DMS153 (cell line): Measurements from ENCODE around the gene KLHL3.
"Not testable (repeated sequence)": the region's sequence is repeated elsewhere in the genome, so short reads cannot be mapped to it uniquely, and the experiment has no call there.

ENCODE experiments used
- DNase-seq: peaks from one replicate; lab custom pipeline; 2025; lab: John Stamatoyannopoulos, UW

Gene KLHL3, protein sequence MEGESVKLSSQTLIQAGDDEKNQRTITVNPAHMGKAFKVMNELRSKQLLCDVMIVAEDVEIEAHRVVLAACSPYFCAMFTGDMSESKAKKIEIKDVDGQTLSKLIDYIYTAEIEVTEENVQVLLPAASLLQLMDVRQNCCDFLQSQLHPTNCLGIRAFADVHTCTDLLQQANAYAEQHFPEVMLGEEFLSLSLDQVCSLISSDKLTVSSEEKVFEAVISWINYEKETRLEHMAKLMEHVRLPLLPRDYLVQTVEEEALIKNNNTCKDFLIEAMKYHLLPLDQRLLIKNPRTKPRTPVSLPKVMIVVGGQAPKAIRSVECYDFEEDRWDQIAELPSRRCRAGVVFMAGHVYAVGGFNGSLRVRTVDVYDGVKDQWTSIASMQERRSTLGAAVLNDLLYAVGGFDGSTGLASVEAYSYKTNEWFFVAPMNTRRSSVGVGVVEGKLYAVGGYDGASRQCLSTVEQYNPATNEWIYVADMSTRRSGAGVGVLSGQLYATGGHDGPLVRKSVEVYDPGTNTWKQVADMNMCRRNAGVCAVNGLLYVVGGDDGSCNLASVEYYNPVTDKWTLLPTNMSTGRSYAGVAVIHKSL

DNA sequence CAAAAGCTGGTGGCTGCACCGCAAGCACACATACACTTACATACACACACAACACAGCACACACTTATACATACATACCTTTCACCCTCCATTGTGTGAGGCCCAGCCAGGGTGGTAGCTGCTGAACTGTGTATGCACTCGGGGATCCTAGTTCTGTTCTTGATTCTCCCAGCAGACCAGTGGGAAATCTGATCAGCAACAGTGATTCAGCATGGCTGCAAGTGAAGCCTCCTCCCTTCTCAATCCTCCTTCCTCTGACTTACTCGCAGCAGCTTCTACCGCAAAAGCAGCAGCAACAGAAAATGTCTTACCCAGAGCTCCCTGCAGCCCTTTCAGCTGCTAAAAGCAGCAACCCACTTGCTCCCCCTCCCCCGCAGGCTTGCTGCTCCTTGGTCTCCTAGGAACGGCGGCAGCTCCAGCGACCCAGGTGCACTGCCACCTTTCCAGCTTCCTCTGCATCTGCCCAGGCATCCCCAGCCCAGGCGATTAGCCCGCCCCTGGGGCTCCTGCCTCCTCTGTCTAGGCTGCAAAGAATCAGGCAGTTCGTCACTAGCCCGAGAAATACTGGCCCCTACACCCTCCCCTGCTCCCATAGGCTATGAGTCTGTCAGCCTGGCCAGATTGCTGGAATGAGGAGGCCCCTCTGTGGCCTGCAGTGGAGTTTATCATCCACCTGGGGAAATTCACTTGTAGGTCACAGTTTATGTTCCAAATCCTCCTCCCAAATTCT, at the start of gene KLHL3:
TSS of gene KLHL3 (minus strand) at position 535 of the 730 bp plus-strand sequence. CDS start at position 92, 443 bp downstream.
- DNase-seq = peak; percentile 26

DNA sequence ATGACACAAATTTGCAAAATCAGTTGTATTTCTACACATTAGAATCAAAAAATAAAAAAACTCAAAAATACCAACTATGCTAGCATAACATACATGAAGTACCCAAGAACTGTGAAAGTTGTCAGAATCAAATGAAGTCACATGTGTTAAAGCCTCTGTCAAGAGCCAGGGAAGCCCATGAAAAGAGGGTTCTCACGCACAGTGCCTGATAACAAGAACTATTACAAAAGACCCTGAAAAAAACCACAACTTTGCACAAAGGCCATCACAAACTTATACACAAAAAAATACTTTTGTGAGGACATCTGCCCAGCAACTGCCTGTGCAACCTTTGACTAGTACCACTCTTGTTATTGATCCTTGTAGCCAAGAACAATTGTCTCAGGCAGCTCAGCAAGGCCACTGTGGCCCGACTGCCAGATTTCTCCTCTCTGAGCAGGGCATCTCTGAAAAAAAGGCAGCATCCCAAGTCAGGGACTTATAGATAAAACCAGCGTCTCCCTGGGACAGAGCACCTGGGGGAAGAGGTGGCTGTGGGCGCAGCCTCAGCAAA, 47.2 kb upstream of the KLHL3 start:
- no peak for DNase-seq

DNA sequence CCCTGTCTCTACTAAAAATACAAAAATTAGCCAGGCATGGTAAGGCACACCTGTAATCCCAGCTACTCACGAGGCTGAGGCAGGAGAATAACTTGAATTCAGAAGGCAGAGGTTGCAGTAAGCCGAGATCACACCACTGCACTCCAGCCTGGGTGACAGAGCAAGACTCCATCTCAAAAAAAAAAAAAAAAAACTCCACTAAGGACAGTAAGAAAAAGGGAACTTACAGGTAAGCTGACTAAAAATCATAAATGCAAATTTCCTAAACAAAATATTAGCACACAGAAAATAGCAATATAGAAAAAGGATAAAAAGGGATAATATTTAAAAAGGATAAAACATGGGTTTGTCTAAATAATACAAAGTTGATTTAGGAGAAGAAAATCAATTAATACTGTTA, 46.2 kb upstream of the KLHL3 start:
- no peak for DNase-seq

DNA sequence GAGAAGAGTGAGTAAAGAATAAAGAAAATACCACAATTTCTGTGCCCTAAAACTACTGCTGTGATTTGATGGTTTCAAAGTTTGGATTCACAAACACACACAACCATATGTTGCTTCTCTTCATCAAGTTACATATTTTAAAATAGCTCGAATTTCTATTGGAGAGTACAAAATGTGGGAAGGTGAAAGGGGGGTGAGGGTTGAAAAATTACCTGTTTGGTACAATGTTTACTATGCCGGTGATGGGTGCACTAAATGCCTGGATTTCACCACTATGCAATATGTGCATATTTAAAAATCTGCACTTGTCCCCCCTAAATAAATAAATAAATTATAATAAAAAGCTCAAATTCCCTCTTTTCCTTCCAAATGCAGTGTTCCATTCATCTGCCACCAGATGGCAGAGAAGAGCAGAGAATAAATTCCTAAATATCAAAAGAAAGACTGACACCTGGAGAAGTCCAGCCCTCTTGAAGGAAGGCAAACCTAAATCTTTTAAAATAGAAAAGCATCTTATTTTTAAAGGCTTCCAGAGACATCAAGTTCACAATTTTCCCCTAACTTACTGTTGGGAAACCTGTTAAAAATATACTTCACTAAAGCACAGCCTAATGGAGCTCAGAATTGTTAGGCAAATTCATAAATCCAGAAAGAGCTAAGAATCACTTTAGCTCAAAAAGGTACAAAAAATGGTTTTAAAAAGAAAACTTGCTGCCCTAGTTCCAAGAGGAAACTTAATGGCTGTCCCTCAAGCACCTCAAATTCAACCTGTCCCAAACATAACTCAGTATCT, 43.1 kb upstream of the KLHL3 start:
- no peak for DNase-seq

DNA sequence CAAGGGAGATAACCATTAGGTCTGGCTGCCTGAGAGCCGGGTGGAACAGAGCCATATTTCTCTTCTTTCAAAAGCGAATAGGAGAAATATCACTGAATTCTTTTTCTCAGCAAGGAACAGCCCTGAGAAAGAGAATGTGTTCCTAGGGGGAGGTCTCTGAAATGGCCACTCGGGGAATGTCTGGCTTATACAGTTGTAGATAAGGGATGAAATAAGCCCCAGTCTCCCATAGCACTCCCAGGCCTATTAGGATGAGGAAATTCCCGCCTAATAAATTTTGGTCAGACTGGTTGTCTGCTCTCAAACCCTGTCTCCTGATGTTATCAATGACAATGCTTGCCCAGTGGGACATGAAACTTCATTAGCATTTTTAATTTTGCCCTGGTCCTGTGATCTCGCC, 32.0 kb upstream of the KLHL3 start:
- not testable (repeated sequence) for DNase-seq

DNA sequence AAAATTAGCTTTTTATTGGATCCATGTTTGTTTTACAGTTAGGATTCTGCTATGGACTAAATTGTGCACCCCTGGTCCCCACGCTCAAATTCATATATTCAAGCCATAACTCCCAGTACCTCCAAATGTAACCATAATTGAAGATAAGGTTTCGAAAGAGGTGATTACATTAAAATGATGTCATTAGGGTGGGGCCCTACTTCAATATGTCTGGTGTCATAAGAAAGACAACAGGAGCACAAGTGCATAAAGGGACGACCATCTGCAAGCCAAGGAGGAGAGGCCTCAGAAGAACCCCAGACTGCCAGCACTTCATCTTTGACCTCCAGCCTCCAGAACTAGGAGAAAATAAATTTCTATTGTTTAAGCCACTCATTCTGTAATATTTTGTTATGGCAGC, 25.7 kb upstream of the KLHL3 start:
- no peak for DNase-seq

DNA sequence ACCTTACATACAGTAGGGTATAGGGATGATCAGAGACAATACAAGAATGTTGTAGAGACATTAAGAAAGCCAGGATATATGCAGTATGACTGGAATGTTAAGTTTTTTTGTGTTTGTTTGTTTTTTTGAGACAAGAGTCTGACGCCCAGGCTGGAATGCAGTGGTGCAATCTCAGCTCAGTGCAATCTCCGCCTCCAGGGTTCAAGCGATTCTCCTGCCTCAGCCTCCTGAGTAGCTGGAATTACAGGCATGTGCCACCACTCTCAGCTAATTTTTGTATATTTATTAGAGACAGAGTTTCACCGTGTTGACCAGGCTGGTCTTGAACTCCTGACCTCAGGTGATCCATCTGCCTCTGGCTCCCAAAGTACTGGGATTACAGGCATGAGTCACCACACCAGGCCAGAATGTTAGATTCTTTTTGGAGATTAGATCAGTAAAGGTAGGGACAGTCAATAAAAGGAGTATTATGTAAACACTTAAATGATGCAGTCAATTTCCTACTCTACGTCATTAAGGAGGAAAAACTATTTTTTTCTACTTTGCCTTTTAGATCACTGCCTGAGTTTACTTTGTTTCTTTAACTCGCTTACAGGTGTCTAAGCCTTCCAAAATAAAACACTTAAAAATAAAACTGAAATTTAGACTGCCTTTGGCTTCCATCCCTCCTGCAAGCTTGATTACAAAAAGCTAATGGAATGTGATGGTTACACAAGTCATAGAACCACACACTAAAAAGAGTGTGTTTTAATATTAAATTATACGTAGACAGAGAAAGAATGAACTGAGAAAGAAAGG, 25.0 kb upstream of the KLHL3 start:
- DNase-seq = no peak

DNA sequence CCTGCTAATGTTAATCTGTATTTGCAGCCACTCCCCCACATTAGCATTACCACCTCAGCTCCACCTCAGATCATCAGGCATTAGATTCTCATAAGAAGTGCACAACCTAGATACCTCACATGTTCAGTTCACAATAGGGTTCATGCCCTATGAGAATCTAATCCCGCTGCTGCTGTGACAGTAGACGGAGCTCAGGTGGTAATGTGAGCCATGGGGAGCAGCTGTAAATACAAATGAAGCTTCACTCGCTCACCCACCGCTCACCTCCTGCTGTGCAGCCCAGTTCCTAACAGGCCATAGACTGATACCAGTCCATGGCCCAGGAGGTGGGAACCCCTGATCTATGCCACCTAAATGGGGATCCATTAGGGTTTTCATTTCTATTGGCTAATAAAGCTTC, 24.4 kb upstream of the KLHL3 start:
- no peak for DNase-seq

DNA sequence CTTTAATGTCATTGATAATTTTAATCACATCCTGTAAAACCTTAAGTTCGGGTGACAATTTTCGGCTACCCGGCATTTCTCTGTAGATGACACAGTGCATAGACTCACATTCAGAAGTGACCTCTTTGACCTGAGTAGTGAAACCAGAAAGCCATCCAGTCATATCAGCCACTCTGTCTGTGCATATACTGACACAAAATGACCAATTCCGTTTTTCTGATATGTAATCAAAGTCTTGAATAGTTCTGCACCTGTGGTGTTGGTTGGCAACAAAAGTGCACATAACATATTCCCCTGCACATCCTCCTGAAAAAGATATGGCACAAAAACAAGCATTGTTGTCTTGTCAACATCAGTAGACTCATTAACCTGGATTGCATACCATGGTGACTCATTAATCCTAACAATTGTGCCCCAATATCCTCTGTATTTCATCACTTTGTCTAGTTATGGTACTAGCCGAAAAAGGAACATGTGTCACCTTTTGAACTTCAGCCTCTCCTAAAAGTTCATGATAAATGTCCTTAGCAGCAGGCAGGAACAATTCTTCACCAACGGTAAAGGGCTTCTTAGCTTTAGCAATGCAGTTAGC, 22.9 kb upstream of the KLHL3 start:
- no peak for DNase-seq

DNA sequence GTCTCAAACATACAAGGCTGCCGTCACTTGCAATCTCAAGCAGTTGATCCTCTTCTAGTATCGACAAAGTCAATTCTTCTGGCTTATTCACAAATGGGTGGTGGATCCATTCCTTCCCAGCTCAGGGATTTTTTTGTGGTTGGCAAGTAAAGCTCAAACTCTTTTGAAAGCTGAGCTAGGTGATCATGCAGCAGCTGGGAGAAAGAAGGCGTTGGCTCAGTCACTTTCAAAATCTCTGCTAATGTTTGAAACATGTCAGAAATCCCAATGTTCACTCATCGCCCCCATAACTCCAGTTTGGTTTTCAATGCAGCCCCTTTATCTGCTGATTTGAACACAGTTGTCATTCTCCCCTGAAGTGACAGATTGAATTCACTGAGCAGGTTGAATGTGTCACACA, 22.2 kb upstream of the KLHL3 start:
- no peak for DNase-seq

DNA sequence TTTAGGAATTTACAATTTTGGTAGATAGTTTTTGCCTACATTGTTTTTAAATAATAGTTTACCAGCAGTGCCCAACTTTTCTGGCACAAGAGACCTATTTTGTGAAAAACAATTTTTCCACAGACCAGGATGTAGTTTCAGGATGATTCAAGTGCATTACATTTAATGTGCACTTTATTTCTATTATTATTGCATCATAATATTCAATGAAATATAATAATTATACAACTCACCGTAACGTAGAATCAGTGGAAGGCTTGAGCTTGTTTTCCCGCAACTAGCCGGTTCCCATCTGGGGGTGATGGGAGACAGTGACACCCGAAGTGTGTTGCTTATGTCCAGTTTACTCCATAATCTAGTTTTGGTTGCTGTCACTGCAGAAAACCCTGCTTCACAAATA, 21.7 kb upstream of the KLHL3 start:
- DNase-seq = no peak

DNA sequence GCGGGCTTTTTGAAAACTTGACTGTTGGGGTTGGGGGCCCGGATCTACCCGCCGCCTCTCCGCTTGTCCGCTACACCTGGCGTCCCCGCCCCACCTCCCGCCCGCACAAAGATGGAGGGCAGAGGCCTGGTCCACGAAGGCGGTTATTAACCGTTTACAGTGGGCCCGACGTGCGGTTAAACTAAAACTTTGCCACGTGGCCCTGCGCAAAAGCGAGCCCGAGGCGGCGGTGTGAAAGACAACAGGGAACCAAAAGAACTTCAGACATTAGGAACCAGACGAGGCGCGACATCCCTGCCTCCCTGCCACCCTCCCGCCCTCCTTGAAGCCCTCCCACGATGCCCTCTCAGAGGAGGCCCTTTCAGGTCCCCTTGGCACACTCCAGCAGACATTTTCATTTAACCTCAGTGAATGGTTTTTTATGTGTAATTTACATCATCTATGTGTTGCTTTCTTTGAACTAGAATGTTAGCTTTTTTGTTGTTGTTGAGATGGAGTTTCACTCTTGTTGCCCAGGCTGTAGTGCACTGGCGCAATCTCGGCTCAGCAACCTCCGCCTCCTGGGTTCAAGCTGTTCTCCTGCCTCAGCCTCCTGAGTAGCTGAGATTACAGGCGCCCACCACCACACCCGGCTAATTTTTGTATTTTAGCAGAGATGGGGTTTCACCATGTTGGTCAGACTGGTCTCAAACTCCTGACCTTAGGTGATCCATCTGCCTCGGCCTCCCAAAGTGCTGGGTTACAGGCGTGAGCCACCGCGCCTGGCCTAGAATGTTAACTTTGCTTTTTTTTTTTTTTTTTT, 19.3 kb upstream of the KLHL3 start:
- no peak for DNase-seq

DNA sequence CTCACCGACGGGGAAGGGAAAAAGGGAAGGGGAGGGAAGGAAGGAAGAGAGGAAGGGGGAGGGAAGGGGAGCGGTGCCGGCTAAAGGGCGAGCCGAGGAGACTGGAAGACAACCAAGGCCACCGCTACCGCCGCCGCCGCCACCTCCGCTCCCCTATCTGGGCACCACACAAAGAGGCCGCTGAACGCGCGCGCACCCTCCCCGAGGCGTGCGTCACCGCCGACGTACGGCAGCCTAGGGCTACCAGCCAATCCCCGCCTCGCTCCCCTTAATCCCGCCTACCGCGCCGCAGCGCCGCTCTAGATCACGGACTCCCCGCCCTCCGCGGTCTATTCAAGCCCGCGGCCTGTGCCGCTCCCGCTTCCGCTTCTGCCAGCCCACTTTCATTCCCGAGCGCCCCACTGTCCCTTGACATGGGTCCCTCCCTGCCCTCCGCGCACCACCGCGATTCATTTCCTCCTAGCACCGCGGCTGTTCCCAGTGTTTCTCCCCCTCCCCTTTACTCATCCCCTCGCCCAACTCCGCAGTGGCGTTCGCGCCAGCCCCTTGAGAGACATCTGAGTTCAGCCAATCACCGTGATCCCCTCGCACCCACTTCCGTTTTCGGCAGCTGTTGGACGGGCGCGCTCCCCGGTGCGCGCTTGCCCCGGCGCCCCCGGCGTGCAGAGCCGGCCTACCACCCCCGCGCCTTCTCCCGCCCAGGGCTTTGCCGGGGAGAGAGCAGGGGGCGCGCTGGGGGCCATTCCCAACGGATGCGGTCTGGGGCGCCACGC, 18.5 kb upstream of the KLHL3 start, which contains the start of gene HNRNPA0:
TSS of gene HNRNPA0 (minus strand) at position 176 of the 773 bp plus-strand sequence. CDS start 297 bp downstream, outside the sequence.
- DNase-seq = peak; percentile 71

DNA sequence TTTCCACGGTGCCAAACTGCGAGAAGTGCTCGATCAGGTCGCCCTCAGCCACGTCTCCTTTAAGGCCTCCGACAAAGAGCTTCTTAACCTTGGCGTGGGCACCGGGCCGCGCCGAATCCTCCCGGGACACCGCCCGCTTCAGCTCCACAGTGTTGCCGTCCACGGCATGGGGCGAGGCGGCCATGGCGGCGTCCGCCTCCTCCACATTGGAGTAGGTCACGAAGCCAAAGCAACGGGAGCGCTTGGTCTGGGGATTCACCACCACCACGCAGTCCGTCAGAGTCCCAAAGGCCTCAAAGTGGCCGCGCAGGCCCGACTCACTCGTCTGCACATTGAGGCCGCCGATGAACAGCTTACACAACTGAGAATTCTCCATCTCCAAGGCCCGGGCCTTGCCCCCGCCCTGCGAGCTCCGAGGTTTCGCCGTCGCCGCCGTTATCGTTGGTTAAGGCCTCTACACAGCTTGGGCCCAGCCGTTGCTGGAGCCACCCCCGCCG, 17.9 kb upstream of the KLHL3 start:
- no peak for DNase-seq

DNA sequence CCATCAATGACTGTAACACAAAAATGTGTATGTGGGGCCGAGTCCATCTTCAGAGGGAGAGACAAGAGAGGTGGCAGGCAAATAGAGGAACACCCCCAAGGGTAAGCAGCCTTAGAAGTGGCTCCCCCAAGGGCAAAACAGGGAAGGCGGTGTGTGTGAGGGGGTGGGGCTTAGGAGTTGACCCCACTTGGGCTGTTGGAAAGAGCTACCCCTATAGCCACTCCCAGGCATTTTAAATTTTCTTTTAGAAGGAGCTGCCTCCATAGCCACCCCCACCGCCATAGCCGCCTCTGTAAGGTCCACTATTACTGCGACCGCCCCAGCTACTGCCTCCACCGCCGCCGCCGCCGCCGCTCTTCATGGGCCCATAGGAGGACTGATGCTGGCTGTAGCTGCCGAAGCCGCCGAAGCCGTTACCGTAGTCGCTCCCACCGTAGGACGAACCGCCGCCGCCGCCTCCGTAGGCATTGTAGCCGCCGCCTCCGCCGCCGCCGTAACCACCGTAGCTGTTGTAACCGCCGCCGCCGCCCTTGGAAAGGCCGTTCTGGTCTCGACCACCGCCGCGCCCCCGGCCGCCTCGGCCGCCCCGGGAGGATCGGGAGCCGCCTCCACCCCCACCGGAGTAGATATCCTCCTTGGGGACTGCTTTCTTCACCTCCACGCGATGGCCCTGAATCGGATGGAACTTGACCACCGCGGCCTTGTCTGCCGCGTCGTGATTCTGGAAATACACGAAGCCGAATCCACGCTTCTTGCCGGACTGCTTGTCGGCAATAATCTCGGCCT, 17.2 kb upstream of the KLHL3 start:
- no peak for DNase-seq

DNA sequence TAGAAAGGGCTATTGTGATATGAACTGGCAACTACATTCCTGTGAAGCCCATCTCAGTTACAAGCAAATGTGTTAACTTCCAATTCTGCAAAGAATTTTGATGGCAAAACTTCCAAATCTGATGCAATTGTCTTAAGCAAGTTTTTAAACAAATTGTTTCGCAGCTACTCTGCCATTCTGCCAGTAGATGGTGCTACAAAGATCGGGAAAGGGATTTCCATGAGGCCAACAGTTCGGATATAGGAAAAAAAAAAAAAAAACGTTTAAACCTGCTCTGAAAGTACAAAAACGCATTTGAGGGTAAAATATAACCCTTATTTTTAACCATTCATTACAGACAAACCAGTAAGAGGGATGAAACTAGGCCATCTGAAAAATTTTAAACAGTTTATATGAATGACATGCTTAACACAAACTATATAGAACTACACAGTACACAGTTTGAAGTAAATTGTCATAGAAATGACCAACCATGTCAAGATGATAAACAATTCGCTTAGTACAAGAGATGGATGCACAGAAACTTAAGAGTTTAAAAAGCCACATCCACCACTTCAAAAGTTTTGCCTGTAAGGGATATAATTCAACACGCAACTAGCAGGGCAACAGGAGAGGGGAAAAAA, 16.1 kb upstream of the KLHL3 start:
- DNase-seq = no peak

DNA sequence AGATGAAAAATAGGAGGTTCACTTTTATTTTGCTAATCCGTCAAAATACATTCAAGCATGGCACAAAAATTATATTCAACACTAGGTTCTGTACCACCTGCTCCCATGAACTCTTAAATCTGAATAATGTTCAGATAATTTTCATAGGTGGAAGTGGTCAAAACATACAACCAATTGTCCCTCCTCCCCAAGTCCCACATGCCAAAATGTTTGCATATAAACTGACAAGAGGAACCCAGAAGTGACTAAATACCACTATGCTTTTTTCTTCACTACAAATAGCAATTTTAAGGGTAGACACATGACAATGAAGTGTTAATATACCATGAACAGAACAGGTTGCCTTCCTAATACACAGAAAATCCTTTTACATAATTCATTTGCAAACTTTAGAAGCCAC, 14.5 kb upstream of the KLHL3 start:
- DNase-seq = no peak
